Breast epithelium (tissue), 4 donors: ENCODE data around the gene AURKAIP1. TPM values are rescaled to one million over a fixed set of nuclear protein-coding genes. Genes with fewer than 3 reads are reported as not detected.

ENCODE experiments used
- DNase-seq, 2 donors: peaks; one replicate each; pipeline ENCODE4 v3.0.0-alpha.2; 2019; ENCODE audit warnings: low spot score in 2 of 2
- H3K27ac ChIP-seq, 2 donors: fragments of 200-600 bp; sonication (generic) in 1 of 2; one replicate each; pipeline ENCODE4 v1.5.1; 2016 to 2019; ENCODE audit warnings: mild to moderate bottlenecking in 1 of 2
- H3K27me3 ChIP-seq, 2 donors: fragments of 200-600 bp; sonication (generic) in 1 of 2; one replicate each; pipeline versions ENCODE4 v1.5.1 to v1.6.0; 2017 to 2019; ENCODE audit warnings: control low read depth in 1 of 2, mild to moderate bottlenecking in 1 of 2
- H3K36me3 ChIP-seq: fragments of 200-600 bp; one replicate; pipeline ENCODE4 v1.5.1; 2019
- H3K4me1 ChIP-seq, 2 donors: fragments of 200-600 bp; sonication (generic); one replicate each; pipeline ENCODE4 v1.5.1; 2016 to 2019; ENCODE audit warnings: control low read depth in 1 of 2
- H3K4me3 ChIP-seq, 3 donors: fragments of 200-600 bp; sonication (generic); 1 replicate in 2 of 3; 2 replicates in 1 of 3; pipeline ENCODE4 v1.5.1; 2016 to 2019; ENCODE audit warnings: mild to moderate bottlenecking in 3 of 3, moderate library complexity in 2 of 3
- H3K9me3 ChIP-seq, 2 donors: fragments of 200-600 bp; sonication (generic) in 1 of 2; one replicate each; pipeline ENCODE4 v1.5.1; 2016 to 2019; ENCODE audit warnings: control low read depth in 1 of 2
- CTCF ChIP-seq, 3 donors: fragments of 450-650 bp; IDR thresholded peaks; one replicate each; pipeline ENCODE4 v1.5.1; 2016 to 2017; ENCODE audit warnings: antibody characterized with exemption in 3 of 3, mild to moderate bottlenecking in 3 of 3, moderate library complexity in 3 of 3
- POLR2A ChIP-seq: fragments of 450-650 bp; IDR thresholded peaks from one replicate; pipeline ENCODE4 v1.6.1; 2016; ENCODE audit warnings: antibody characterized with exemption, mild to moderate bottlenecking, moderate library complexity
- POLR2AphosphoS5 ChIP-seq, 3 donors: sonication (generic); formaldehyde crosslinking; IDR thresholded peaks; one replicate each; pipeline ENCODE4 v1.6.1; 2017; ENCODE audit warnings: antibody characterized with exemption in 3 of 3
- intact Hi-C: fragments of 100-400 bp; cut with DNase I; formaldehyde crosslinking; loops from one replicate; pipeline ENCODE4 v1.15.1; 2023; ENCODE audit warnings: low total_unique reads
- total RNA-seq, 3 donors: library from RNA; depleted of rRNA; stranded (reverse); fragments of >200 nt; gene quantifications; one replicate each; pipeline ENCODE4 v1.1.0, GENCODE V29; 2016

The AURKAIP1 gene
- 100 to 1,000 TPM in 1 of 3 donors, 10 to 100 TPM in 2; 91.3 to 116 (median 99.6) TPM for total RNA-seq

DNA sequence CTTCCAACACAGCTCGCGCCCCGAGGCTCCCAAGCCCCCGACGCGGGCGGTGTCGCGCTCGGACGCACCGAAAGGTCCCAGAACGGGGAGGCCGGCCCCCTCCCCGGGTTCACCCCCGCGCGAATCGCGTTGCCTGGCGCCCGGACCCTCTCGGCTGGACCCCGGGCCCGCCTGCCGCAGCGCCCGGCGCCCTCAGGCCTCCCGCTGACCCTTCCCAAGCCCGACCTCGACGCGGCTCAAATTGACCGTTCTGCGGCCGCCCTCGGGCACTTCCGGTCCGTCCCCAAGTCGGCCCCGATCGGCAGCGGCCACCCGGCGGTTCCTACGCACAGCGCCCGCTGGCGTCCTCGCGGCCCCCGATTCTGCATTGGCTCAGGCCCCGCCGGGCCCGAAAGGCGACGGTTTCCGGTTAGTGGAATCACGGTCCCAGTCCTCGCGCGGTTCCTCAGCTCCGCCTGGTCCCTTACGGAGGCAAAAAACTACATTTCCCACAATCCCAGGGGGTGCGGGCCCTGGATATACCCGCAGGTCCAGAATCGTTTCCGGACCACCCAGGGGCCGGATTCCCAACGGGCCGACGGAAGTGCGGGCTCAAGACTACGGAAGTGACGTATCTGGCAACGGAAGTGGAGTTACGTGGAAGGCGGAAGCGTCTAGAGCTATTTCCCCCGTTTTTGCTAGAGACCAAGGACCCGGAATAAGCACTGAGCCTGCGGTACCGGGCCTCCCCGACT lies at the start of gene AURKAIP1:
Gene AURKAIP1, minus strand, starts transcription at position 279 of the 734 bp plus-strand sequence. CDS start 451 bp downstream, outside the sequence.
- Histone ChIP-seq H3K27me3 (no peaks in the 10 kb centered on the region), H3K9me3 (no peaks in the 10 kb centered on the region), H3K4me1 (peaks cover 13 to 15% of the 10 kb centered on the region in 2 donors), H3K4me3 (peak within 1 kb of the TSS; percentile 98 to 99 (median 99)), H3K36me3 (no peaks in the 10 kb centered on the region), H3K27ac (peak within 1 kb of the TSS; percentile 95 to 98)
- intact Hi-C loops: no loop called here
- TF ChIP-seq CTCF (IDR thresholded peaks at IDR 0.05) (peak in 1 of 3 donors; percentile 32), POLR2A (peak; percentile 36), POLR2AphosphoS5 (IDR thresholded peaks at IDR 0.05) (peak; percentile 94 to 98 (median 97))
- DNase-seq: peak; percentile 98 to 99

GRCh38 chr1:1424707-1425106 lies 49.7 kb upstream of the AURKAIP1 start:
- H3K27ac ChIP-seq: no peak overlapping the region

GRCh38 chr1:1423245-1423597 lies 48.2 kb upstream of the AURKAIP1 start:
- intact Hi-C loops: no loop called here
- Histone ChIP-seq H3K9me3 (no peaks in the 10 kb centered on the region), H3K4me3 (no peak overlapping the region), H3K4me1 (peaks cover 4 to 6% of the 10 kb centered on the region in 2 donors), H3K27ac (peak overlapping the region in 1 of 2 donors; percentile 93), H3K27me3 (no peaks in the 10 kb centered on the region), H3K36me3 (no peaks in the 10 kb centered on the region)
- DNase-seq: no peak
- TF ChIP-seq POLR2AphosphoS5 (IDR thresholded peaks at IDR 0.05) (no peak), POLR2A (no peak), CTCF (IDR thresholded peaks at IDR 0.05) (no peak)

More at GRCh38 chr1:1424707-1425106, 49.7 kb upstream of the AURKAIP1 start:
- Histone ChIP-seq H3K4me3 (no peak overlapping the region), H3K9me3 (no peaks in the 10 kb centered on the region), H3K4me1 (peaks cover 0 to 11% of the 10 kb centered on the region in 2 donors), H3K27me3 (no peaks in the 10 kb centered on the region), H3K36me3 (no peaks in the 10 kb centered on the region)
- intact Hi-C loops: no loop called here
- no peak for DNase-seq
- TF ChIP-seq POLR2A (no peak), CTCF (IDR thresholded peaks at IDR 0.05) (no peak), POLR2AphosphoS5 (IDR thresholded peaks at IDR 0.05) (no peak)

DNA sequence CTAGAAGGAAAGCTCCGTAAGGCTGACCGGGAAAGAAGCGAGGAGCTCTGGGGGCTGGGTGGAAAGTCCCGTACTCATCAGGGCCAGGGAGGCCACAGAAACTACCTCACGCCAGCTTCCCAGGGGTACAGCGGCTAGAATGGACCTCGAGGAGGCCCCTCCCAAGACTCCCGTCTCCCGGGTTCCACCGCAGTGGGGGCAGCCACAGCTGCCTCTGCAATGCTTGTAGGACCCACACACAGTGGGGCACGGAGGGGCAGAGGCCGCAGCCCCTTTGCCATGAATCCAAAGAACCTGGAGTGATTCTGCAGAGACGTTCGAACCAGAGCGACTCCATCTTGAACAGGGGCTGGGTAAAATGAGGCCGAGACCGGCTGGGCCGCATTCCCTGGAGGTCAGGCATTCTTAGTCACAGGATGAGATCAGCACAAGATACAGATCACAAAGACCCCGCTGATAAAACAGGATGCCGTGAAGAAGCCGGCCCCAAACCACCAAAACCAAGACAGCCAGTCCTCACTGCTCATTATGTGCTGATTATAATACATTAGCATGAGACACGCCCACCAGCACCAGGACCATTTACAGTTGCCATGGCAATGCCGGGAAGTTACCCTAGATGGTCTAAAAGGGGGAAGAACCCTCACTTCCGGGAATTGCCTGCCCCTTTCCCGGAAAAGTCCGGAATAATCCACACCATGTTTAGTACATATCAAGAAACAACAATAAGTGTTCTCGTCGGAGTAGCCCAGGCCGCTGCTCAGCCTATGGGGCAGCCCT lies 47.6 kb upstream of the AURKAIP1 start:
- DNase-seq: no peak
- H3K27ac ChIP-seq: peak overlapping the region; percentile 76 to 93
- no peaks in the 10 kb centered on the region for H3K36me3 ChIP-seq
- peaks cover 4 to 6% of the 10 kb centered on the region in 2 donors for H3K4me1 ChIP-seq
- no peak overlapping the region for H3K4me3 ChIP-seq
- H3K9me3 ChIP-seq: no peaks in the 10 kb centered on the region
- no peaks in the 10 kb centered on the region for H3K27me3 ChIP-seq
- TF ChIP-seq CTCF (IDR thresholded peaks at IDR 0.05) (no peak), POLR2AphosphoS5 (IDR thresholded peaks at IDR 0.05) (no peak), POLR2A (no peak)
- intact Hi-C loops: no loop called here
